HepG2 (cell line): ENCODE data around the gene TRNT1. TPM values are rescaled to one million over a fixed set of nuclear protein-coding genes. Genes with fewer than 3 reads are reported as not detected.

Experiments used
- ATAC-seq: fragments of 200-7000 bp; cut with Tn5 transposase; 3 replicates; pipeline ENCODE4 v1.9.1; 2020; ENCODE audit warnings: mild to moderate bottlenecking, moderate library complexity
- BruUV-seq: library from RNA; stranded (reverse); fragments of 400-500 nt; replicated peaks from 2 replicates; lab custom pipeline; 2021; lab: Mats Ljungman, UMichigan
- CTCF ChIA-PET: fragments of 300-600 bp; formaldehyde crosslinking; extraction: SDS; loops from one replicate; lab custom pipeline; 2021; ENCODE audit warnings: low total read pairs, inconsistent platforms, low intra/inter-chr PET ratio; lab: Yijun Ruan, JAX
- POLR2A ChIA-PET: fragments of 350-600 bp; sonication (Branson Sonifier 250); formaldehyde crosslinking; loops from one replicate; lab custom pipeline; 2020; ENCODE audit warnings: antibody characterized with exemption, inconsistent platforms; lab: Yijun Ruan, JAX
- DNase-seq: peaks from one replicate; pipeline ENCODE4 v3.0.0-alpha.2; 2015; ENCODE audit warnings: low spot score
- FAIRE-seq: peaks from 3 replicates; lab custom pipeline; 2011; peaks lifted over from hg19 to GRCh38; lab: Jason Lieb, UNC
- H2AFZ ChIP-seq: one replicate; pipeline ENCODE4 v1.6.1; 2011; ENCODE audit warnings: low read length, inconsistent platforms
- H3K27ac ChIP-seq: fragments of 300-600 bp; 3 replicates; pipeline ENCODE4 v1.8.0; 2011; ENCODE audit warnings: mixed run types, mild to moderate bottlenecking, mixed read lengths, low read length, inconsistent platforms; ENCODE audit not compliant: insufficient read depth; ENCODE audit errors: extremely low read length
- H3K27me3 ChIP-seq, 2 experiments: fragments of 200-600 bp in 1 of 2; 2 replicates in 1 of 2; 3 replicates in 1 of 2; pipeline versions ENCODE4 v1.6.0 to v1.8.0; 2011; ENCODE audit warnings: low read length in 2 of 2, mild to moderate bottlenecking in 2 of 2, moderate library complexity in 2 of 2, inconsistent platforms in 1 of 2; ENCODE audit not compliant: insufficient read depth in 2 of 2, control insufficient read depth in 1 of 2
- H3K36me3 ChIP-seq, 2 experiments: fragments of 200-600 bp in 1 of 2; replicated peaks in 1 of 2; 2 replicates in 1 of 2; 3 replicates in 1 of 2; pipeline versions ENCODE4 v1.5.1 to v1.8.0; 2011; ENCODE audit warnings: low read length in 2 of 2, inconsistent platforms in 1 of 2; ENCODE audit not compliant: insufficient read depth in 2 of 2, control insufficient read depth in 1 of 2
- H3K4me1 ChIP-seq: 2 replicates; pipeline ENCODE4 v1.5.1; 2012; ENCODE audit warnings: low read length, inconsistent platforms; ENCODE audit not compliant: insufficient read depth
- H3K4me2 ChIP-seq: 2 replicates; pipeline ENCODE4 v1.6.0; 2011; ENCODE audit warnings: low read depth, low read length, inconsistent platforms
- H3K4me3 ChIP-seq, 3 experiments: fragments of 200-600 bp in 1 of 3; sonication (generic), shearing (Covaris generic) in 1 of 3; replicated peaks in 1 of 3; 2 replicates each; pipeline ENCODE4 v1.5.1; 2011 to 2016; ENCODE audit warnings: low read length in 3 of 3, inconsistent platforms in 2 of 3, low read depth in 2 of 3, mild to moderate bottlenecking in 2 of 3, control low read depth in 1 of 3, mixed read lengths in 1 of 3; ENCODE audit not compliant: insufficient read depth in 1 of 3
- H3K79me2 ChIP-seq: one replicate; pipeline ENCODE4 v1.6.1; 2011; ENCODE audit warnings: low read length, inconsistent platforms; ENCODE audit not compliant: insufficient read depth
- H3K9ac ChIP-seq: 2 replicates; pipeline ENCODE4 v1.6.0; 2011; ENCODE audit warnings: mild to moderate bottlenecking, low read depth, low read length, inconsistent platforms; ENCODE audit not compliant: insufficient read depth
- H3K9me3 ChIP-seq: 2 replicates; pipeline ENCODE4 v1.5.1; 2012; ENCODE audit warnings: mild to moderate bottlenecking, low read length
- H4K20me1 ChIP-seq: 2 replicates; pipeline ENCODE4 v1.6.0; 2011; ENCODE audit warnings: inconsistent platforms, mild to moderate bottlenecking, low read length, moderate library complexity; ENCODE audit not compliant: insufficient read depth
- GTF2F1 ChIP-seq: fragments of 150-350 bp; IDR thresholded peaks from 2 replicates; pipeline ENCODE4 v1.6.1; 2014; ENCODE audit warnings: low read length
- JDP2 ChIP-seq: sonication (generic); formaldehyde crosslinking; IDR thresholded peaks from 2 replicates; pipeline ENCODE4 v1.8.1; 2022; ENCODE audit warnings: missing genetic modification reagents, borderline replicate concordance
- POLR2AphosphoS5 ChIP-seq: IDR thresholded peaks from 2 replicates; pipeline ENCODE4 v1.6.1; 2012; ENCODE audit warnings: low read depth, low read length
- RBM22 ChIP-seq: fragments of 200-400 bp; formaldehyde crosslinking; optimal IDR thresholded peaks from 2 replicates; pipeline ENCODE3; 2017; ENCODE audit warnings: mild to moderate bottlenecking, low read length, moderate library complexity
- TARDBP ChIP-seq: sonication (generic); formaldehyde crosslinking; IDR thresholded peaks from 2 replicates; pipeline ENCODE4 v1.8.0; 2022; ENCODE audit warnings: mild to moderate bottlenecking, missing genetic modification reagents
- ZC3H13 ChIP-seq: sonication (generic); formaldehyde crosslinking; IDR thresholded peaks from 2 replicates; pipeline ENCODE4 v1.8.1; 2023; ENCODE audit warnings: mild to moderate bottlenecking, missing genetic modification reagents, moderate library complexity
- ZNF547 ChIP-seq: sonication (generic); formaldehyde crosslinking; IDR thresholded peaks from 2 replicates; pipeline ENCODE4 v1.5.1; 2020; ENCODE audit warnings: mild to moderate bottlenecking, missing genetic modification reagents
- ZNF776 ChIP-seq: sonication (generic); formaldehyde crosslinking; IDR thresholded peaks from 2 replicates; pipeline ENCODE4 v1.4.0; 2020; ENCODE audit warnings: mild to moderate bottlenecking, missing genetic modification reagents
- ZSCAN12 ChIP-seq: sonication (generic); formaldehyde crosslinking; IDR thresholded peaks from 2 replicates; pipeline ENCODE4 v1.9.0; 2021; ENCODE audit warnings: mild to moderate bottlenecking, missing genetic modification reagents
- WGBS: methylation state at CpG from one replicate; pipeline ENCODE4 v1.1.6; 2017; ENCODE audit warnings: low lambda C conversion rate; 5-methylcytosine and 5-hydroxymethylcytosine counted together
- in situ Hi-C: cut with HindIII; loops from 2 replicates; pipeline ENCODE4 v1.10.0; 2017; ENCODE audit warnings: low pct_unique_long_range_greater_than_20kb; ENCODE audit not compliant: extremely low pct_ligation_motif_present
- intact Hi-C: fragments of 100-400 bp; cut with micrococcal nuclease; formaldehyde crosslinking; loops from one replicate; pipeline ENCODE4 v1.10.0; 2022; ENCODE audit not compliant: unreplicated experiment
- polyA plus RNA-seq, 8 experiments: library from polyadenylated mRNA; depleted of rRNA in 3 of 8; stranded (reverse) in 7 of 8; unstranded in 1 of 8; fragments of >200 nt; fragmentation: Illumina TruSeq in 4 of 8; extraction: Trizol in 4 of 8; gene quantifications; 2 replicates each; pipeline versions ENCODE4 v1.2.1 to v1.2.3, GENCODE V29; 2011 to 2016; ENCODE audit warnings: low read depth in 4 of 8, missing spikeins in 1 of 8, mixed read lengths in 1 of 8; ENCODE audit not compliant: insufficient read depth in 1 of 8
- total RNA-seq, 5 experiments: library from RNA; depleted of rRNA; stranded (reverse); fragments of >200 nt; fragmentation: Illumina TruSeq; extraction: Trizol; gene quantifications; 2 replicates each; pipeline ENCODE4 v1.2.3, GENCODE V29; 2016; ENCODE audit warnings: low read depth in 1 of 5
- TF ChIP-seq, protein P1 (sequence below): sonication (generic); formaldehyde crosslinking; IDR thresholded peaks from 2 replicates; pipeline ENCODE4 v1.8.0; 2022; ENCODE audit warnings: missing genetic modification reagents, low read depth, mild to moderate bottlenecking, borderline replicate concordance

Gene TRNT1
- total and polyA plus RNA-seq, 2 of the 13 experiments (the other 11 are each of a cell fraction or from before 2014, with no cell fraction given), result 9.4 to 27.7 TPM

DNA sequence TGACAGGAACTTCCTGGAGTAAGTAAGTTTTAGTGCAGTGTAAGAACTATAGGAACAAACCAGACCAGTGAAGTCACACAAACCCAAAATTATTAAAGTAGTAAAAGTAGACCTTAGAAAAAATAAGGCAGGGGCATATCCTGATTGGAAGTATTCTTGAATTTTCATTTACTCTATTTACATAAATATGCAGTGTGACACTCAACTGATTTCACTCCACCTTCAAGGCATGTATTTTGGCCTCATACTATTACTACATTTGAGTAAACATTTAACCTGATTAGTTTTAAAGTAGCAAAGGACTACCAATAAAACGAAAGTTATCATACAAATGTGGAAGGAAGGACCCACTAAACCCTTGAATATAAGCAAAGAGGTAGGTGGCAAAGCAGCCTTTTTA lies 22.8 kb downstream of the TRNT1 start:
- no peaks in the 10 kb centered on the region for H3K4me1 ChIP-seq
- WGBS, result 97% methylated on average over 1 of the region's 1 CpG
- H3K36me3 ChIP-seq, result peaks cover 3 to 63% of the 10 kb centered on the region in 2 experiments
- H4K20me1 ChIP-seq, result no peaks in the 10 kb centered on the region
- H3K27ac ChIP-seq, result no peak overlapping the region
- no peaks in the 10 kb centered on the region for H3K9me3 ChIP-seq
- TF ChIP-seq ZNF776 (CRISPR knock-in tag) (no peak), POLR2AphosphoS5 (0 out of 2 replicates have a peak, but pooled peaks have one; percentile 11)
- no peak overlapping the region for H3K9ac ChIP-seq
- no TSS peak for BruUV-seq
- no peaks in the 10 kb centered on the region for H3K27me3 ChIP-seq
- ChIA-PET POLR2A (no interaction called here), CTCF (no interaction called here)
- intact Hi-C loops, result no loop called here
- in situ Hi-C loops, result no loop called here
- H3K4me2 ChIP-seq, result no peak overlapping the region
- no peak for DNase-seq
- no peak for FAIRE-seq
- H3K4me3 ChIP-seq, result no peak overlapping the region
- H3K79me2 ChIP-seq, result no peaks in the 10 kb centered on the region
- no peak for ATAC-seq
- H2AFZ ChIP-seq, result no peak overlapping the region

DNA sequence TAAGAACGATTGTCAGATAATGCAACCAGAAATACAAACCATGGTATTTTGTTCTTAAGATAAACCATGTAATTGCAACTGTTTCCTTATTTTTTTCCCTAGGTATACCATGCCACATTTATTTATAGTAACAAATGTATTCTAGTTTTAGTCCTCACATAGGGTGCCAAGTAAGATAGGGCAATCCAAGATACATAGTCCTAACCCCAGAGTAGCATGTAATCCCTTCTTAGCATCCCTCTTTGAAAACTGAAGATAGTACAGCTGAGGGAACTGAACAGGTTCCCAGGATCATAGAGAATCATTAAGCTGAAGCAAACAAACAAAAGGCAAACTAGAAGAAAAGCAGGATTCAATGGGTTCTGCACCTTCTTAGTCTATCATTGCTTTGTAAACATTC lies 24.8 kb downstream of the TRNT1 start:
- intact Hi-C loops, result no loop called here
- H3K4me3 ChIP-seq, result no peak overlapping the region
- no peak overlapping the region for H2AFZ ChIP-seq
- H3K4me1 ChIP-seq, result no peaks in the 10 kb centered on the region
- FAIRE-seq (no peak), DNase-seq (no peak), ATAC-seq (no peak)
- WGBS, result 76% methylated on average over 1 of the region's 1 CpG
- ChIA-PET POLR2A (no interaction called here), CTCF (no interaction called here)
- H3K9ac ChIP-seq, result no peak overlapping the region
- H3K9me3 ChIP-seq, result no peaks in the 10 kb centered on the region
- no peaks in the 10 kb centered on the region for H3K27me3 ChIP-seq
- no peaks in the 10 kb centered on the region for H4K20me1 ChIP-seq
- peaks cover 3 to 72% of the 10 kb centered on the region in 2 experiments for H3K36me3 ChIP-seq
- no peaks in the 10 kb centered on the region for H3K79me2 ChIP-seq
- H3K4me2 ChIP-seq, result no peak overlapping the region
- TF ChIP-seq, protein P1, sequence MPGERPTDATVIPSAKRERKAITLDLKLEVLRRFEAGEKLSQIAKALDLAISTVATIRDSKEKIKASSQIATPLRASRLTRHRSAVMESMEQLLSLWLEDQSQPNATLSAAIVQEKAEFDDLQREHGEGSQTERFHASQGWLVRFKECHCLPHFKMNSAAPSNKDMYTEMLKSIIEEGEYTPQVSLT (CRISPR knock-in tag), result no peak
- TF ChIP-seq RBM22, result peak; percentile 77
- no peak for TF ChIP-seq JDP2
- no peak for TF ChIP-seq ZNF547 (CRISPR knock-in tag)
- TF ChIP-seq GTF2F1, result no peak
- no peak for TF ChIP-seq ZSCAN12 (CRISPR knock-in tag)
- no peak for TF ChIP-seq ZC3H13 (CRISPR knock-in tag)
- TF ChIP-seq TARDBP (CRISPR knock-in tag), result no peak
- H3K27ac ChIP-seq, result no peak overlapping the region
- in situ Hi-C loops, result no loop called here
- no TSS peak for BruUV-seq
